Hypothalamus (tissue), 51 donors: ENCODE results near the gene C1orf174.
"Not testable (repeated sequence)": the region's sequence is repeated elsewhere in the genome, so short reads cannot be mapped to it uniquely, and the experiment has no call there.

ENCODE experiments used
- DNase-seq, 51 donors: peaks; one replicate each; lab custom pipeline; 2025; lab: John Stamatoyannopoulos, UW

Gene C1orf174

DNA sequence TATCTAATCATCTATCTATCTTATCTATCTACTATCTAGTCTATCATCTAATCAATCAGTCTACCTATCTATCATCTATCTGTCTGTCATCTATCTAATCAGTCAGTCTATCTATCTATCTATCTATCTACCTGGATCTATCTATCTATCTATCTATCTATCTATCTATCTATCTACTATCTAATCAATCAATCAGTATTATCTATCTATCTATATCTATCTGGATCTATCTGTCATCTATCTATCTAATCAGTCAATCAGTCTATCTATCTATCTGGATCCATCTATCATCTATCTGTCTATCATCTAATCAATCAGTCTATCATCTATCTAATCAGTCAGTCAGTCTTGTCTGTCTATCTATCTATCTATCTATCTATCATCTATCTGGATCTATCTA, 26.9 kb upstream of the C1orf174 start:
- no peak for DNase-seq

DNA sequence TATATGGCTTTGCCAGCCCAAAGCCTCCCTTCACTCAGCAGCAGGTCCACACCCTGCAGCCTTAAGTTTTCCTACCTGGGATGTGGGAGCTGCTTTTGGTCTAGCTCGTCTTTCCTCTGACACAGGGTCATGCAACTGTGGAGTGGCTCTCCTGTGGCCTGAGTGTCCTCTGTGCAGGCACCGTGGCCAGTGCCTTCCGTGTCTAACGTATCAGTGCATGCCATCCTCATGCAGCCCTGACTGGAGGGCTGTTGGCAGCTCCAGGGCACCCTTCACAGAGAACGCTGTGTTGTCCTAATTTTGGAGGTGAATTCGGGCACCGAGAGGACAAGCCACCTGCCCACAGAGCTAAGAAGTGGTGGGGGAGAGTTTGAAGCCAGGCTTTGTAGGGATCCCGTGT, 25.7 kb upstream of the C1orf174 start:
- DNase-seq = no peak

- no peak for DNase-seq
Observed at GRCh38 chr1:3925256-3925655, 25.2 kb upstream of the C1orf174 start.

GRCh38 chr1:3924825-3925220, 24.8 kb upstream of the C1orf174 start:
- peak in 1 of 51 donors; percentile 20 for DNase-seq

DNA sequence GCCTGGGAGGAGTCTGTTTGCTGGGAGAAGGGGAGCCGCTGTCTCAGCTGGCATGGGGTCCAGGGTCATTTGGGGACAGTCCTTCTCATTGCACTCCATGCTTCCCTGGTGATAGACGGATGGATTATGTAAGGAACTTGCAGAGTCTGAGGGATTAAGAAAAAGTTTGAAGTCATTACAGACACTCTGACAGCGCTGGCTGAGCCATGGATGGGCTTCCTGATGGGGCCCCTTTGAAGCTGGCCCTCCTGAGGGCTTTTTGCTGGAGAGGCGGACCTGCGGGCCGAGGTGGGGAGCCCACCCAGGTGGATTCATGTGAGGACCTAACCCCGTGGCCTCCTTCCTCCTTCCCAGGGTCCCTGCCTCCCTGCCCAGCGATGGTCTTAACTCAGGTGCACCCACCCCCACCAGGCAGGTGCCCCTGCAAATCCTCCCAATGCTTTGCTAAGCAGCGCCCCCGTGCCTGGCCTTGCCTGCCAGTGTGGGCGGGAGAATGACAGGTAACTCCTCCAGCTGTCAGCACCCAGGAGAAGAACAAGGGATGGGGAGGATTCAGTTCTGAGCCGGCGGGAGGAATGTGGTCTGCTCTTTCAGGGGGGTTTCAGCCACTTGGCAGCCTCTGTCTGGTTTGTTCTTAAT, 24.2 kb upstream of the C1orf174 start:
- DNase-seq = peak in 1 of 51 donors; percentile 14

DNA sequence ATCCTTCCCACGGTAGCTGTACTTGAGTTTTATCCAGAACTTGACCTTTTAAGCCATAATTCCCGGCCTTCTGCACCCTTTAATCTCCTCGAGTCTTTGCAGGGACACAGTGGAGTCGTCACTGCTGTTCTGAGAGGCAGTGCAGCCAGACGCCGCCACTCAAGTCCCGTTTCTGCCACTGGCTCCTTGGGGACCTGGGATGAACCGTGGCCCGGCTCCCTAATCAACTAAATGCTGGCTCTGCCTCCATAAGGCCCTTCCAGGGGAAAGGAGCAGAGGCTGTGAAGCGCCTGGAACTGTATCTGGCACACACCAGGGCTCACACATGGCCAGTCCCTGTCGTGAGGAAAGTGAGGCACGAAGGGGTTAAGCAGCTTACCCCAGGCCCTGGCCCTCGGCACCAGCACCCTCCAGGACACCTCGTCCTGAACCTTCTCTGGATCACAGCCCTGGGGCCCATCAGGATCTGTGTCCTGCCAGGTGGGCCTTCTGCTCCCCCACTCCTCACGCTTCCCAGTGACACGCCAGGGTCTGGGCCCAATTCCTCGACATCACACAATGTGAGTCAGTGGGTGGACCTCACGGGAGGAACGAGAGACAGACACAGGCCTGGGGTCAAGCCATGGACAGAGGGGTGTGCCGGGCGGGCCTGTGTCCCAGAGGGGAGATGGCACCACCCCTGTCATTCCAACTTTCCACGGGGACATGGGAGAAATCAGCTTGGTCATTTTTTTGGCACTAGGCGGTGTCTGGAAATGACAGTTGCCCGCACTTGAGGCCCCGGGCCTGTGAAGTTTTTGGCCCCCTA, 23.5 kb upstream of the C1orf174 start:
- DNase-seq = no peak

DNA sequence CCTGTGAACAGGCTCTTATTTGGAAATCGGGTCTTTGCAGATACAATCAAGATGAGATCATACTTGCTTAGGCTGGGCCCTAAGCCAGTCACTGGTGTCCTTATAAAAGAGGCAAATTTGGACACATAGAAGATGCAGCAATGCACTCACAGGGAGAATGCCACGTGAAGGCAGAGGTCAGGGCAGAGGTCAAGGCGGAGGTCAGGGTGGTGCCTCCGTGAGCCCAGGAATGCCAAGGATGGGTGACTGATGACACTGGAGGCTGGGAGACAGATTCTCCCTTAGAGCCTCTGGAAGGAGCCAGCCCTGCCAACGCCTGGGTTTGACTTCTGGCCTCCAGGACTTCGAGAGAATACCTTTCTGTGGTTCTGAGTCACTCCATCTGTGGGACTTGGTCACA, 22.8 kb upstream of the C1orf174 start:
- DNase-seq = no peak

- DNase-seq = no peak
Observed at GRCh38 chr1:3922201-3922725, 22.2 kb upstream of the C1orf174 start.

GRCh38 chr1:3921765-3922164, 21.7 kb upstream of the C1orf174 start:
- no peak for DNase-seq

GRCh38 chr1:3919706-3920105, 19.6 kb upstream of the C1orf174 start:
- no peak for DNase-seq

- DNase-seq = no peak
Observed at GRCh38 chr1:3918966-3919611, 19.0 kb upstream of the C1orf174 start.

- DNase-seq = not testable (repeated sequence)
Observed at GRCh38 chr1:3918359-3918758, 18.3 kb upstream of the C1orf174 start.

GRCh38 chr1:3917761-3918160, 17.7 kb upstream of the C1orf174 start:
- DNase-seq = no peak

GRCh38 chr1:3915551-3916121, 15.6 kb upstream of the C1orf174 start:
- no peak for DNase-seq

GRCh38 chr1:3914911-3915310, 14.8 kb upstream of the C1orf174 start:
- DNase-seq = no peak

GRCh38 chr1:3914331-3914851, 14.3 kb upstream of the C1orf174 start:
- no peak for DNase-seq

GRCh38 chr1:3912809-3913685, 13.0 kb upstream of the C1orf174 start:
- no peak for DNase-seq

- DNase-seq = no peak
Observed at GRCh38 chr1:3911981-3912808, 12.1 kb upstream of the C1orf174 start.
